ENCODE measurements around the gene RNASE3.
"Not testable (repeated sequence)": the region's sequence is repeated elsewhere in the genome, so short reads cannot be mapped to it uniquely, and the experiment has no call there.

The RNASE3 gene

DNA sequence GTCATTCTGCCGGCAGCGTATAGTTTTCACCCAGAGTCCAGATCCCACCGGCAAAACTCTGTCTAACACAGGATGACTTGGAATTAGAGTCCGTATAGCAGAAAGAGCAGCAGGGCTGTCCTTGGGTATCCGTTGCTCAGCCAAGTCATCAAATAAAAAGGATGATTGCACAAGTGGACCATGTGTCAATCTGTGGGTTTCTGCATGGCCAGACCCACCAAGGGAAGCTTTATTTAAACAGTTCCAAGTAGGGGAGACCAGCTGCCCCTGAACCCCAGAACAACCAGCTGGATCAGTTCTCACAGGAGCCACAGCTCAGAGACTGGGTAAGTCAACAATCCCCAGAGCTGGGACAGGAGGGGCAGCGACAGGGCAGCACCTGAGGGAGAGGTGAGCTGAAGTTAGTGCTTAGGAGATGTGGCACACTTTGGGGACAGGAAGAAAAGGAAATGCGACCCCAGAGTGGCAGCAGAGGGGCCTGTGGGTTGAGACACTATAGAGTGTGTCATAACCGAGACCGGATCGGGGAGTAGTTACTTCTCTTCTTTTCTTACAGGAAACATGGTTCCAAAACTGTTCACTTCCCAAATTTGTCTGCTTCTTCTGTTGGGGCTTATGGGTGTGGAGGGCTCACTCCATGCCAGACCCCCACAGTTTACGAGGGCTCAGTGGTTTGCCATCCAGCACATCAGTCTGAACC is at the start of gene RNASE3:
Gene RNASE3 (plus strand): TSS at position 260 of the 700 bp plus-strand sequence. CDS start 302 bp downstream, at position 562.
- DNase-seq, result not testable (repeated sequence)

GRCh38 chr14:20846560-20846959 is 44.6 kb upstream of the RNASE3 start:
- DNase-seq, result no peak

DNA sequence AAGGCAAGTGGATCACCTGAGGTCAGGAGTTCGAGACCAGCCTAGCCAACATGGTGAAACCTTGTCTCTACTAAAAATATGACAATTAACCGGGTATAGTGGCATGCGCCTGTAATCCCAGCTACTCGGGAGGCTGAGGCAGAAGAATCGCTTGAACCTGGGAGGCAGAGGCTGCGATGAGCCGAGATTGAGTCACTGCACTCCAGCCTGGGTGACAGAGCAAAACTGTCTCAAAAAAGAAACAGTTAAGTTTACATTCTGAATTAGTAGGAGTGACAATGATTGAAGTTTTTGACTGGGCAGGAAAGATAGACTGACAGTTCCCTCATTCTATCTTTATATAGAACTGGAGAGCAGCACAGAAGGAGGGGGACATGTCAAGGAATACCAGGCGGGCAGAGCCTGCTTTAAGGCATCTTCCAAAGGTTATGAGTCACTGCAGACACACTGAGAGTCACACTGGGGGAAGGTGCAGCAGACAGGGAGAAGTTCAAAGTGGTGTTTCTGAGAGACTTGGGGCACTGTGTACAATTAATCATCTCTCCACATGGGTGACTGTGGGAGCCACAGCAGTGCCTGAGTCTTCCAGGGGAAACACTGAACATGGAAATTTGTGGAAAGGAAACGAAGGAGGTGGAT is 42.8 kb upstream of the RNASE3 start:
- no peak for DNase-seq

DNA sequence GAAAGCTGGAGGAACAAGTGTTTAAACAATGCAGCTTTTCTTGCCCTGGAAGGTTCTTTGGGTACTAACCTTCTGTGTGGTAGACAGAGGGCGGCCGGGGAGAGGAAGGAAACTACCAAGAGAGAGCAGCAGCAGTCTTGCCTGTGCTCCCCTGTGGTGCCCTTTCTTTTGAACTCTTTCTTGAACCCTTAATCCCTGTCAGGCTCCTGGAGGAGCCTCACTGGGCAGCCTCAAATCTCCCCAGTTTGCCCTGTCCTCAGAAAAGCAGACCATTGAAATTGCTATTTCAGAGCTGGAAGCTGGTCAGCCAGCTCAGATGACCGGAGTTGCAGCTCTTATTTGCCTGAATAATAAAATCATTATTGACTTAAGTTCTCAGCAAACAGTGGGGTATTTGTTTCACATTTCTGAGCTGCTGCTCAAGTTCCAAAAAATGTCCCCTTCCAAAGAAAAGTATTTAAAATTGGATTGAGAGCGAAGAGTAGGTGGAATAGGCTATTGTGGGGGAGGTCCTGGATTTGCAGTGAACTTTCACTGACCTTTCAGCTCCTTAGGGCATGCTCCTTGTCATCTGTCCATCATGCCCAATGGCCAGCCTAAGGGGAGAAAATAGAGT is 42.1 kb upstream of the RNASE3 start:
- no peak for DNase-seq

GRCh38 chr14:20853042-20853441 is 38.1 kb upstream of the RNASE3 start:
- DNase-seq, result no peak

DNA sequence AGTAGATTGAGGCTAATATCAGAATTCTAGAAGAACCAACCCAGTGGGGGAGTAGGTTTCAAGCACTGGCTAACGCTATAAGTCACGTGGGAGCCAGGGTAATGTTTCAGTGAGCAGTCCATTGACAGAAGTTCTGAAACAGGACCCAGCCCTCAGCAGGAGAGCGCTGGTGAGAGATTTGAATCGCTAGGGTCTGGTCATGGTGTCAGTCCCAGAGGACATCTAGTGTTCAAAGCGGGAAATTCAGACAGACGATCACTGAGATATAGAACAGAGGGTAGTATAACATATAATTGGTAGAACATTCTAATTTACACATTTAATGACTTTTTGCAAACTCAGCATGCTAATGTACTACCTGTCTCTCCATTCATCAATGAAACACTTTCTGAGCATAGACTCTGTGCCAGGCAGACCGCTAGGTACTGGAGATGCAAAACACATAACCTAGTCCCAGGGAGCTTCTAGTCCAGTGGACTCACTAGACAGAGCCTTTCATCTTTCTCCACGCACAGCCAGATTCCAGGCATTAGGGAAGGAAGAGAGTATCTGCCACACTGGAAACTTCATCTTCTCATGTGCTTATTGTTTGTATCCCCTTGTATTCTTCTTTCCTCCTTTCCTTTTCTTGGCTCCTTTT is 35.4 kb upstream of the RNASE3 start:
- peak; percentile 68 for DNase-seq

- no peak for DNase-seq
These were observed 34.0 kb upstream of the RNASE3 start for GRCh38 chr14:20857207-20857606.

GRCh38 chr14:20857630-20858261 is 33.4 kb upstream of the RNASE3 start:
- DNase-seq, result peak; percentile 70

DNA sequence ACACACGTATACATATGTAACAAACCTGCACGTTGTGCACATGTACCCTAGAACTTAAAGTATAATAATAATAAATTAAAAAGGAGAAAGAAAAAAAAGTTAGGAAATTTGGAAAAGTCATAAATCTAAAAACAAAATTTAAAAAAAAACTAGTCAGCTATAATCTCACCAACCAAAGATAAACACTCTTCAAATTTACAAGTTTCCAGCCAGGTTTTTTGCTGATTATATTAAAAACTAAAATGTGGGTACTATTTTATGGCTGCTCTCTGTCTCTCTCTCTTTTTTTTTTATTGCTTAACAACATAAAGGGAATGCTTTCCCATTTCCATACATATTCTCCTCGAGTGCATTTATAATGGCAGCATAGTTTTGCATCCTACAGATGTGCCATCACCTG is 25.0 kb upstream of the RNASE3 start:
- DNase-seq, result no peak

DNA sequence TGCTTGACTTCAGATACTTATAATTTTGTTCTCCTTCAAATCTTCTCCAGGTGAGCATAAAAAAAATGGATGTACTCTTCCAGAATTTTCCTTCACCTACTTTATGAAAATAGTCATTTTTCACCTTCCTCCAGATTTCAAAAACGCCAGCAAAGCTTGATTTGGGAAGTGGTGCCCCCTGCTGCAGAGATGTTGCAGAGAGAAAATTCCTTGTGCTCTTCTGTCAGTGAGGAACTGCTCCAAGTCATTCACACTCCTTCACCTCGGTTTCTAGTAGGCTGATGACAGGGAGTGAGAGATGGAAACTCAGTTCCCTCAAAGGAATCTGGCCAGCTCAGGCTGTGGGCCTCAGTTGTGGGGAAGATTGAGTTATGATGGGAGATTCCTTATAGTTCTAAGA is 24.2 kb upstream of the RNASE3 start:
- DNase-seq, result no peak

GRCh38 chr14:20873370-20874177 is 17.6 kb upstream of the RNASE3 start:
- peak; percentile 72 for DNase-seq

DNA sequence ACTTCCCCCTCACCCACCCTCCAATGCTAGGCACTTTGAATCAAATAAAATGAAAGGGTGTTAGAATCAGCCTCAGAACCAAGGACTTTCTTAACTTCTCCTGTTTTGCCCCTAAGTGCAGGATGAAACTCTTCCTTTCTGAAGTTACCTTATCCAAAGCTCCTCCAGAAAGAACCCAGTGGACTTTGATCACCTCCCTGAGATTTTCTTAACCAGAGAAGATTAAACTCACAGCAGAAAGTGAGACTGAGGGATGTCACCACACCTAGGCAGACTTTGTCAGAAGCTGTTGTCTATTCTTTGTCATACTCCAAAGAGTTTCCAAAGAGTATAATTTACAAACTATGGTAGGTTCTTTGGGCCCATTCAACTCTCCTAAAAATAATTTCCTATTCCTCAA is 14.2 kb upstream of the RNASE3 start:
- no peak for DNase-seq

- DNase-seq, result no peak
These were observed 12.5 kb upstream of the RNASE3 start for GRCh38 chr14:20878695-20879094.

GRCh38 chr14:20881229-20881628 is 10.0 kb upstream of the RNASE3 start:
- DNase-seq, result not testable (repeated sequence)

- not testable (repeated sequence) for DNase-seq
These were observed 8.4 kb upstream of the RNASE3 start for GRCh38 chr14:20882787-20883186.

DNA sequence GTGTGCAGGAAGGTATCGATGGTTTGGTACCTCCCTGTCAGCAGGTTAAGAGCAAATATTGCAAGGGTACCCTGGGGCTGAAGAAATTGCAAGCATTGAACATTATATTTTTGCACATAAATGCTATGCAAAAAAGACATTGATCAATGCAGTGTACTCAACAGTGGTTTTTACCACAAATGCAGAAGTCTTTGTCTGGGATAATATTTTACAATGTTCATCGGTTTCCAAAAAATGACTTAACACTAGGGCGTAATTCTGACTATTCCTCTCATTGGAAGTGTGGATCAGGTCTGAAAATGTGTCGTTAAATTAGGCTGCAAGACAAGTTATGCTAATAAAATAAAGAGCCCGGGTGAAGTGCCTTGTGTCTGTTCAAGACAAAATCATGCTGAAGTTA is 2.8 kb upstream of the RNASE3 start:
- DNase-seq, result not testable (repeated sequence)

GRCh38 chr14:20895322-20895721 is 4.1 kb downstream of the RNASE3 start:
- not testable (repeated sequence) for DNase-seq

DNA sequence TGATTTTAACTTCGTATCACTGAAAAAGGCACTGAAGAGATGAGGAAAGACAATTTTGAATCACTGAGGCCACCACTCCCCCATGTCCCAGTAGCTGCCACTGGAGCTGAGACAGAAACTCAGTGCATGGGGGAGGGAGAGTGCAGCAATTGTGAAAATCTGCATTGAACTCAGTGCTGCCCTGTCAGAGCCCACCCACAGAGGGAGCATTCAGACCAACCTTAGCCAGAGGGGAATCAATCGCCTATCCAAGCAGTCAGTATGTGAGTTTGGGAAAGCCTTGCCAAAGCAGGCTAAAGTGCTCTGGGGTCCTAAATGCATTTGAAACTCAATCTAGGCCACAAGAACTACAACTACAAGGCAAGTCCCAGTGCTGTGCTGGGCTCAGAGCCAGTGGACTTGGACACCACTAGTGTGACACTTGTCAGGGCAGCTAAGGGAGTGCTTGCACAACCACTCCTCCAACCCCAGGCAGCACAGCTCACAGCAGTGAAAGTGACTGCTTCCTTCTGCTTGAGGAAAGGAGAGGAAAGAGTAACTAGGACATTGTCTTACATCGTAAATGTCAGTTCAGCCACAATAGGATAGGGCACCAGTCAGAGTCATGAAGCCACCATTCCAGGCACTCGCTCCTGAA is 13.3 kb downstream of the RNASE3 start:
- no peak for DNase-seq

GRCh38 chr14:20905676-20906075 is 14.5 kb downstream of the RNASE3 start:
- no peak for DNase-seq

GRCh38 chr14:20907214-20907613 is 16.0 kb downstream of the RNASE3 start:
- DNase-seq, result no peak

DNA sequence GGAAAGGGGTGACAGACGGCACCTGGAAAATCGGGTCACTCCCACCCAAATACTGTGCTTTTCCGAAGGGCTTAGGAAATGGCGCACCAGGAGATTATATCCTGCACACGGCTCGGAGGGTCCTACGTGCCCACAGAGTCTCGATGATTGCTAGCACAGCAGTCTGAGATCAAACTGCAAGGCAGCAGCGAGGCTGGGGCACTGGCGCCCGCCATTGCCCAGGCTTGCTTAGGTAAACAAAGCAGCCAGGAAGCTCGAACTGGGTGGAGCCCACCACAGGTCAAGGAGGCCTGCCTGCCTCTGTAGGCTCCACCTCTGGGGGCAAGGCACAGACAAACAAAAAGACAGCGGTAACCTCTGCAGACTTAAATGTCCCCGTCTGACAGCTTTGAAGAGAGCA is 19.6 kb downstream of the RNASE3 start:
- DNase-seq, result not testable (repeated sequence)
